H1 (cell line): ENCODE results near the gene YWHAQ. TPM values are rescaled to one million over a fixed set of nuclear protein-coding genes. Genes with fewer than 3 reads are reported as not detected.

Experiments used
- CTCF ChIA-PET: fragments of 300-600 bp; sonication (Branson Sonifier 250); formaldehyde crosslinking; loops from one replicate; lab custom pipeline; 2021; ENCODE audit not compliant: partially characterized antibody; lab: Charles Lee
- POLR2A ChIA-PET: fragments of 300-600 bp; sonication (Branson Sonifier 250); formaldehyde crosslinking; loops from one replicate; lab custom pipeline; 2021; ENCODE audit warnings: inconsistent platforms; ENCODE audit not compliant: partially characterized antibody; lab: Charles Lee
- DNase-seq, 2 experiments: peaks; one replicate each; pipeline versions ENCODE4 v3.0.0 to v3.0.0-alpha.2; 2010 to 2022; ENCODE audit warnings: low spot score in 2 of 2, low read depth in 1 of 2, mixed read lengths in 1 of 2
- FAIRE-seq: peaks from 2 replicates; lab custom pipeline; 2011; peaks lifted over from hg19 to GRCh38; lab: Jason Lieb, UNC
- H2AFZ ChIP-seq: 2 replicates; pipeline ENCODE4 v1.8.1; 2012; ENCODE audit warnings: low read length, inconsistent platforms
- H2AK5ac ChIP-seq: 2 replicates; pipeline ENCODE4 v1.6.1; 2013; ENCODE audit warnings: low read depth, low read length
- H2BK120ac ChIP-seq: replicated peaks from 2 replicates; pipeline ENCODE3; 2013; ENCODE audit warnings: low read depth, low read length, inconsistent platforms
- H2BK12ac ChIP-seq: 2 replicates; pipeline ENCODE4 v1.6.1; 2013; ENCODE audit warnings: low read depth, low read length
- H2BK15ac ChIP-seq: 2 replicates; pipeline ENCODE4 v1.6.1; 2013; ENCODE audit warnings: low read length
- H2BK20ac ChIP-seq: 2 replicates; pipeline ENCODE4 v1.6.1; 2013; ENCODE audit warnings: low read length
- H2BK5ac ChIP-seq: 2 replicates; pipeline ENCODE4 v1.6.1; 2013; ENCODE audit warnings: low read depth, low read length
- H3K14ac ChIP-seq: 2 replicates; pipeline ENCODE4 v1.6.1; 2013; ENCODE audit warnings: inconsistent platforms; ENCODE audit not compliant: insufficient read length
- H3K18ac ChIP-seq: 2 replicates; pipeline ENCODE4 v1.6.1; 2013; ENCODE audit warnings: low read length; ENCODE audit errors: extremely low read depth
- H3K23ac ChIP-seq: 2 replicates; pipeline ENCODE4 v1.6.1; 2013; ENCODE audit warnings: inconsistent platforms; ENCODE audit not compliant: insufficient read length
- H3K23me2 ChIP-seq: 2 replicates; pipeline ENCODE4 v1.6.1; 2013; ENCODE audit warnings: low read depth, low read length
- H3K27ac ChIP-seq: 2 replicates; pipeline ENCODE4 v1.6.1; 2011; ENCODE audit warnings: low read depth, low read length, inconsistent platforms
- H3K27me3 ChIP-seq, 4 experiments: replicated peaks in 1 of 4; 1 replicate in 1 of 4; 2 replicates in 3 of 4; pipeline versions ENCODE4 v1.6.1 to v1.8.1; 2011 to 2013; ENCODE audit warnings: low read length in 3 of 4, mild to moderate bottlenecking in 3 of 4, inconsistent platforms in 2 of 4, mixed read lengths in 2 of 4, moderate library complexity in 1 of 4; ENCODE audit not compliant: control insufficient read depth in 3 of 4, insufficient read depth in 3 of 4; ENCODE audit errors: extremely low read depth in 1 of 4
- H3K36me3 ChIP-seq, 4 experiments: 2 replicates each; pipeline versions ENCODE4 v1.6.1 to v1.8.1; 2011 to 2013; ENCODE audit warnings: mild to moderate bottlenecking in 4 of 4, low read length in 3 of 4, moderate library complexity in 2 of 4, control low read depth in 1 of 4, inconsistent platforms in 1 of 4; ENCODE audit not compliant: insufficient read depth in 4 of 4, control insufficient read depth in 2 of 4
- H3K4ac ChIP-seq: replicated peaks from 2 replicates; pipeline ENCODE3; 2013; ENCODE audit warnings: low read length, low read depth, mixed read lengths, inconsistent platforms; ENCODE audit not compliant: insufficient read length
- H3K4me1 ChIP-seq, 4 experiments: replicated peaks in 1 of 4; 1 replicate in 1 of 4; 2 replicates in 3 of 4; pipeline versions ENCODE4 v1.6.1 to v1.8.1; 2011 to 2013; ENCODE audit warnings: low read length in 3 of 4, inconsistent platforms in 2 of 4, mixed read lengths in 1 of 4; ENCODE audit not compliant: insufficient read depth in 4 of 4, control insufficient read depth in 3 of 4
- H3K4me2 ChIP-seq, 2 experiments: 2 replicates each; pipeline versions ENCODE4 v1.6.1 to v1.8.1; 2011 to 2013; ENCODE audit warnings: low read depth in 2 of 2, low read length in 2 of 2, control low read depth in 1 of 2, inconsistent platforms in 1 of 2, mild to moderate bottlenecking in 1 of 2; ENCODE audit not compliant: insufficient read depth in 1 of 2
- H3K4me3 ChIP-seq, 4 experiments: fragments of 200-600, 300-600 bp in 1 of 4; sonication (generic), shearing (Covaris generic), sonication (Bioruptor Twin) in 1 of 4; 2 replicates each; pipeline versions ENCODE4 v1.5.1 to v1.8.1; 2011 to 2016; ENCODE audit warnings: low read length in 4 of 4, low read depth in 3 of 4, control low read depth in 2 of 4, inconsistent platforms in 2 of 4, mild to moderate bottlenecking in 2 of 4, mixed read lengths in 1 of 4, moderate library complexity in 1 of 4; ENCODE audit not compliant: insufficient read depth in 2 of 4; ENCODE audit errors: extremely low read depth in 1 of 4
- H3K56ac ChIP-seq: replicated peaks from 2 replicates; pipeline ENCODE3; 2013; ENCODE audit warnings: low read depth, mild to moderate bottlenecking, mixed read lengths, low read length, inconsistent platforms; ENCODE audit not compliant: insufficient read length
- H3K79me1 ChIP-seq: 2 replicates; pipeline ENCODE4 v1.6.1; 2013; ENCODE audit warnings: low read depth, low read length, control low read depth
- H3K79me2 ChIP-seq, 2 experiments: 2 replicates each; pipeline versions ENCODE4 v1.6.1 to v1.8.1; 2012 to 2013; ENCODE audit warnings: low read length in 2 of 2, mild to moderate bottlenecking in 2 of 2, inconsistent platforms in 1 of 2; ENCODE audit not compliant: insufficient read depth in 2 of 2, control insufficient read depth in 1 of 2
- H3K9ac ChIP-seq, 4 experiments: replicated peaks in 1 of 4; 1 replicate in 1 of 4; 2 replicates in 3 of 4; pipeline versions ENCODE4 v1.6.1 to v1.8.1; 2011 to 2013; ENCODE audit warnings: low read depth in 3 of 4, low read length in 3 of 4, control low read depth in 2 of 4, mild to moderate bottlenecking in 2 of 4, moderate library complexity in 2 of 4, inconsistent platforms in 1 of 4; ENCODE audit errors: extremely low read depth in 1 of 4
- H3K9me3 ChIP-seq, 2 experiments: 2 replicates each; pipeline versions ENCODE4 v1.6.1 to v1.8.1; 2012 to 2013; ENCODE audit warnings: mild to moderate bottlenecking in 2 of 2, moderate library complexity in 2 of 2, control low read depth in 1 of 2, inconsistent platforms in 1 of 2, low read depth in 1 of 2, low read length in 1 of 2, mixed read lengths in 1 of 2; ENCODE audit not compliant: insufficient read depth in 2 of 2
- H4K20me1 ChIP-seq, 2 experiments: replicated peaks in 1 of 2; 2 replicates each; pipeline versions ENCODE3 to v1.8.1; 2011 to 2013; ENCODE audit warnings: inconsistent platforms in 2 of 2, low read length in 2 of 2, mild to moderate bottlenecking in 1 of 2; ENCODE audit not compliant: insufficient read depth in 2 of 2, control insufficient read depth in 1 of 2
- H4K5ac ChIP-seq: 2 replicates; pipeline ENCODE4 v1.6.1; 2013; ENCODE audit warnings: low read length, low read depth, mixed read lengths, inconsistent platforms; ENCODE audit not compliant: insufficient read length
- H4K8ac ChIP-seq: 2 replicates; pipeline ENCODE4 v1.8.0; 2013; ENCODE audit warnings: mild to moderate bottlenecking, moderate library complexity, low read length, inconsistent platforms; ENCODE audit not compliant: insufficient read depth; ENCODE audit errors: extremely low read depth
- H4K91ac ChIP-seq: replicated peaks from 2 replicates; pipeline ENCODE3; 2013; ENCODE audit warnings: low read length, mixed read lengths, inconsistent platforms; ENCODE audit not compliant: insufficient read length
- ATF2 ChIP-seq: IDR thresholded peaks from 2 replicates; pipeline ENCODE4 v1.6.1; 2012; ENCODE audit warnings: low read length, inconsistent platforms
- CHD1 ChIP-seq: IDR thresholded peaks from 2 replicates; pipeline ENCODE4 v1.6.1; 2012; ENCODE audit warnings: low read depth, low read length, improper control_type of control experiment
- GTF2F1 ChIP-seq: IDR thresholded peaks from 2 replicates; pipeline ENCODE4 v1.6.1; 2012; ENCODE audit warnings: low read depth, low read length, improper control_type of control experiment, borderline replicate concordance
- JUND ChIP-seq: IDR thresholded peaks from 2 replicates; pipeline ENCODE4 v1.6.1; 2011; ENCODE audit warnings: mild to moderate bottlenecking, improper control_type of control experiment, low read length
- KDM1A ChIP-seq: fragments of 200-600, 300-600 bp; sonication (generic); IDR thresholded peaks from 2 replicates; pipeline ENCODE4 v1.7.1; 2016; ENCODE audit warnings: mild to moderate bottlenecking, low read length, borderline replicate concordance
- NANOG ChIP-seq: IDR thresholded peaks from 2 replicates; pipeline ENCODE4 v1.6.1; 2011; ENCODE audit warnings: low read length, low read depth, mild to moderate bottlenecking, inconsistent platforms; ENCODE audit not compliant: insufficient read depth, poor library complexity, severe bottlenecking
- POLR2AphosphoS5 ChIP-seq: IDR thresholded peaks from 2 replicates; pipeline ENCODE4 v1.6.1; 2011; ENCODE audit warnings: low read depth, low read length
- SIN3A ChIP-seq, 2 experiments: IDR thresholded peaks in 1 of 2; conservative IDR thresholded peaks in 1 of 2; 2 replicates each; pipeline ENCODE4 v1.6.1; 2011 to 2012; ENCODE audit warnings: low read length in 2 of 2, improper control_type of control experiment in 1 of 2, low read depth in 1 of 2, mild to moderate bottlenecking in 1 of 2
- TBP ChIP-seq: IDR thresholded peaks from 2 replicates; pipeline ENCODE4 v1.6.1; 2011; ENCODE audit warnings: low read depth, low read length, improper control_type of control experiment
- TEAD4 ChIP-seq: IDR thresholded peaks from 2 replicates; pipeline ENCODE4 v1.6.1; 2012; ENCODE audit warnings: low read depth, low read length, inconsistent platforms, mixed read lengths
- WGBS, 2 experiments: shearing (Covaris generic) in 1 of 2; methylation state at CpG; one replicate each; pipeline versions ENCODE4 v1.1.6 to v1.1.7; 2013 to 2015; ENCODE audit warnings: low lambda C conversion rate in 2 of 2, mixed read lengths in 2 of 2, inconsistent platforms in 1 of 2, low coverage in 1 of 2, missing lambda C conversion rate in 1 of 2; ENCODE audit not compliant: insufficient replicate concordance in 2 of 2, insufficient coverage in 1 of 2, insufficient read length in 1 of 2; ENCODE audit errors: extremely low coverage in 1 of 2, missing lambda C conversion rate in 1 of 2; 5-methylcytosine and 5-hydroxymethylcytosine counted together
- polyA plus RNA-seq, 7 experiments: library from polyadenylated mRNA; depleted of rRNA in 3 of 7; stranded (reverse) in 5 of 7; unstranded in 2 of 7; fragments of >200 nt in 5 of 7; fragments of 200-250 nt in 2 of 7; gene quantifications; 1 replicate in 5 of 7; 2 replicates in 1 of 7; 4 replicates in 1 of 7; pipeline versions ENCODE4 v1.2.1 to v1.2.3, GENCODE V29; 2011 to 2013; ENCODE audit warnings: missing spikeins in 2 of 7, mixed read lengths in 2 of 7
- total RNA-seq: library from RNA; stranded (reverse); fragmentation: NEBNext Ultra II Directional; extraction: Animal tissue kit (Norgen Biotek cat#: 25700); gene quantifications from 2 replicates; pipeline ENCODE4 v1.2.1, GENCODE V29; 2021

The YWHAQ gene
- total and polyA plus RNA-seq, 2 of the 8 experiments (the other 6 are each of a cell fraction or from before 2014, with no cell fraction given), result 244 to 480 TPM

- ChIA-PET CTCF (interaction anchor here (0.6 to 1.7 kb wide), 4 partner anchors 13 to 1459 kb away, joined by 3 to 6 read pairs (median 4); no protein-coding TSS in a partner anchor), POLR2A (interaction anchor here (1.4 to 2.0 kb wide), 2 partner anchors 11 to 14 kb away, joined by 4 to 7 read pairs; no protein-coding TSS in a partner anchor)
- no peak overlapping the region for H3K9ac ChIP-seq
- no peak overlapping the region for H4K5ac ChIP-seq
- no peak overlapping the region for H3K18ac ChIP-seq
- H3K27me3 ChIP-seq, result no peaks in the 10 kb centered on the region
- DNase-seq (no peak), FAIRE-seq (no peak)
- no peaks in the 10 kb centered on the region for H3K79me2 ChIP-seq
- no peak overlapping the region for H2AFZ ChIP-seq
- H3K4me1 ChIP-seq, result no peaks in the 10 kb centered on the region
- H2BK120ac ChIP-seq, result no peak overlapping the region
- no peak overlapping the region for H2BK12ac ChIP-seq
- no peak overlapping the region for H2BK20ac ChIP-seq
- H2BK5ac ChIP-seq, result no peak overlapping the region
- no peak overlapping the region for H3K27ac ChIP-seq
- H2BK15ac ChIP-seq, result no peak overlapping the region
- no peaks in the 10 kb centered on the region for H3K23me2 ChIP-seq
- H4K20me1 ChIP-seq, result peaks cover 0 to 2% of the 10 kb centered on the region in 2 experiments
- no peak overlapping the region for H3K14ac ChIP-seq
- H3K56ac ChIP-seq, result no peak overlapping the region
- no peaks in the 10 kb centered on the region for H3K36me3 ChIP-seq
- no peaks in the 10 kb centered on the region for H3K9me3 ChIP-seq
- WGBS, 2 experiments, result 92% methylated on average over 4 of the region's 4 CpGs; no CpG with 5 or more reads in 1 of the 2 experiments
- no peak overlapping the region for H4K8ac ChIP-seq
- H3K23ac ChIP-seq, result no peak overlapping the region
- H3K4me3 ChIP-seq, result no peak overlapping the region
- H4K91ac ChIP-seq, result no peak overlapping the region
- no peaks in the 10 kb centered on the region for H3K79me1 ChIP-seq
- no peak overlapping the region for H3K4me2 ChIP-seq
- no peak overlapping the region for H2AK5ac ChIP-seq
- H3K4ac ChIP-seq, result no peak overlapping the region
- TF ChIP-seq JUND (no peak), ATF2 (no peak), TEAD4 (no peak), KDM1A (no peak), SIN3A (conservative IDR thresholded peaks at IDR 0.05 in 1 of 2, IDR thresholded peaks at IDR 0.05 in 1 of 2; ENCODE audit: low read depth in 1 of 2, low read length in 2 of 2) (no peak), POLR2AphosphoS5 (no peak), GTF2F1 (no peak), NANOG (no peak), CHD1 (no peak), TBP (no peak)
Measured at GRCh38 chr2:9570182-9571060, 60.4 kb downstream of the YWHAQ start.
